COR-L47 (cell line): ENCODE measurements around the gene SDF2L1.
"Not testable (repeated sequence)": the region's sequence is repeated elsewhere in the genome, so short reads cannot be mapped to it uniquely, and the experiment has no call there.

Experiments used
- DNase-seq: peaks from one replicate; lab custom pipeline; 2025; lab: John Stamatoyannopoulos, UW

SDF2L1 gene

DNA sequence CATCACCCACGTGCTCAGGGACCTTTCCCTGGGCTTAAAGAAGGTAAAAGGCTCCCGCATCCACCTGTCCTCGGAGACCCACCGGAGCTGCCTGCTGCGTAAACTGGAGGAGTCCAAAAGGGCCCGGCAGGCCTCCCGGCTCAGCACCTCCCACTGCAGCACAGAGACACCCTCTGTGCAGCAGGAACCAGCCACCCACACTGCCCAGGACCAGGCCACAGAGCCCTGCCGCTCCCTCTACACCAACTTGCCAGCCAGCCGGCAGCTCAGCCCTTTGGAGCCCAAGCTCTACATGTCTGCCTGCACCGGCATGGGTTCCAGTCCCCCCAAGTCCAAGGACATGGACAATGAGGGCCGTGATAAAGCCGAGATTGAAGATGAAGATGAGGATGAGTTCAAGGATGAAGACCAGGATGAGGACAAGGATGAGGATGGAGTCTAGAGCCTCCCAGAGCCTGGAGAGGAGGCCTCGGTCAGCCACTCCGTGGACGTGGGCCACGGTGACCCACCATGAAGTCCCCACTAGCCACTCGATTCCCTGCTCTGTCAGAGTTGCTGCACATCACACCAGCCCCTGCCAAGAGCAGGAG, 5.4 kb upstream of the SDF2L1 start:
- DNase-seq = no peak

DNA sequence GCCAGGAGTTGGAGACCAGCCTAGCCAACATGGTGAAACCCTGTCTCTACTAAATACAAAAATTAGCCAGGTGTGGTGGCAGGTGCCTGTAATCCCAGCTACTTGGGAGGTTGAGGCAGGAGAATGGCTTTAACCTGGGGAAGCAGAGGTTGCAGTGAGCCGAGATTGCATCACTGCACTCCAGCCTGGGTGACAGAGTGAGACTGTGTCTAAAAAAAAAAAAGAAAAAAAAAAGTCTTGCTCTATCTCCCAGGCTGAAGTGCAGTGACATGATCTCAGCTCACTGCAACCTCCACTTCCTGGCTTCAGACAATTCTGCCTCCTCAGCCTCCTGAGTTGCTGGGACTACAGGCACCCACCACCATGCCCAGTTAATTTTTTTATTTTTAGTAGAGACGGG, 4.7 kb upstream of the SDF2L1 start:
- not testable (repeated sequence) for DNase-seq

DNA sequence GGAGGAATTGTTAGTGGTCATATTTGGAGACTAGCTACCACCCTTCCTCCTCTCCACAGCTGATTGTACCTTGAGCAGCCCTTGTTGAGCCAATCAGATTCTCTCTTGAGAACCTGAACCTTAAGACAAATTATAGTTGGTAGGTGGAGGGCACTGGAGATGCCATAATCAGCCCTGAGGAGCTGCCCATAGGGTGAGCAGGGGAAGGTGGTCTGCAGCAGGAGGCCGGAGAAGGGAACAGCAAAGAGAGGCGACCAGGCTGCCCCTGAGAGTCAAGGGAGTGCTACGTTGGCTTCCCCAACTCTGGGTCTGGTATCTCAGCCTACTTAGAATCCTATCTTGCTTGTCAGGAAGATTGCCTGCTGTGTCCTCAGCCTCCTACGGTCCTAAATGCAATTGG, 2.7 kb upstream of the SDF2L1 start:
- DNase-seq = no peak

DNA sequence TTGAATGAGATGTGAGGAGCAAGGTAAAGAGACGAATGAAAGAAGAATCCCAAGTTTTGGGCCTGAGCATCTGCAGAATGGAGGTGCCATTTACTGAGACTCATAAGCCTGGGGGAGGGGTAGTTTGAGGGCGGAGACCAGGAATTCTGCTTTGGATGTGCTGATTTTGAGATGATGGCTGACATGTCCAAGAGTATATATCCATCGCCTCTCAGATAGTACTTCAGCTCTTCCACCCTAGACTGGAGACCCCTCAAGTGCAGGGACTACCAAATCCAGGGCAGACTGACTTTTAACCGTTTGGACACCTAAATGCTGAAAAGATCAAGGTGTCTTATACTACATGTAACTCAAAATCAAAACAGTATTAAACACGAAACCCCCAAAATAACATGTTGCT, 1.3 kb upstream of the SDF2L1 start:
- no peak for DNase-seq

DNA sequence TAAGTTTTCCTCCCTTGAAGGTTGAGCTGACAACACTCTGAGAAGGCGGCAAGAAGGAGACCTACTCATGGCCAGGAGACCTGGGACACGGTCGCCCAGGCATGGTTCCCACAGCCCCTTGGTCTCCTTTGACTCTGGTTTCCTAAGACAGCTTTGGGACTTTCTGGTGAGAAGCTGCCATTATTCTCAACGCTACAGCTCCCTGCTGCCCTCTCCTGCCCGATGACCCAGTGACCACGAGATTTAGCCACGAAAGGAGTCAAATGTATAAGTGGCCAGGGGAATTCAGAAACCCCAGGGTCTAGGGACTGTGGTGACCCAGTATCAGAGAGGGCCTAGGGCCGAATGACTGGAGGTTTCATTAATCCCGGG, 699 bp upstream of the SDF2L1 start:
- no peak for DNase-seq

DNA sequence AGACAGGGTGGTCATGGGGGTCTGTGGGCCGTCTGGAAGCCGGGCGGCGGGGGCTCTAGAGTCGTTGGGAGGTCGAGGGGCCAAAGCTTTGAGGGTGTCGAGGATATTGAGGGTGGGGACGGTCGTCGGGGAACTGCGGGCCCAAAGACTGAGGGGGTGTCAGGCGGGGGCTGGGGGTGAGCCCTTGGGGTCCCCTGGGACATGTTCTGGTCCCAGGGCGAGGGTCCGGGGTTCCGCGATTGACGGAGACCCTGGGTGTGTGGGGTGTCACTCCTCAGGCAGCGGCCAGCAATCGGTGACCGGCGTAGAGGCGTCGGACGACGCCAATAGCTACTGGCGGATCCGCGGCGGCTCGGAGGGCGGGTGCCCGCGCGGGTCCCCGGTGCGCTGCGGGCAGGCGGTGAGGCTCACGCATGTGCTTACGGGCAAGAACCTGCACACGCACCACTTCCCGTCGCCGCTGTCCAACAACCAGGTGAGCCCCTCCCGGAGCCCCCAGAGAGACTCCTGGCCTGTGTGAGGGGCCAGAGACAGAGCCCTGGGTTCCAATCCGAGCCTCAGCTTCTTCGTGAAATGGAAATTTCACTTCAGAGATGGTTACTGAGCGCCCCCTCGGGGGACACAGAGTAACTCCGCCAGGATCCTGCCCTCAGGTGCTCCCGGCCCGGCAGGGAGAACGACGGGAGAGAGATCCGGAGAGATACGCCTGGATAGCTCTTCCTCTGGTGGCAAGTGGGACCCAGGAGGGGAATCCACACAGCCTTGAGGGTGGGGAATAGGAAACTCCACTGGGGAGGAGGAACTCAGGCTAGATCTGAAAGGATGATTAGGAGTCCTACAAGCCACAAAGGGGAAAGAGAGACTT, 714 bp downstream of the SDF2L1 start:
- peak; percentile 80 for DNase-seq

DNA sequence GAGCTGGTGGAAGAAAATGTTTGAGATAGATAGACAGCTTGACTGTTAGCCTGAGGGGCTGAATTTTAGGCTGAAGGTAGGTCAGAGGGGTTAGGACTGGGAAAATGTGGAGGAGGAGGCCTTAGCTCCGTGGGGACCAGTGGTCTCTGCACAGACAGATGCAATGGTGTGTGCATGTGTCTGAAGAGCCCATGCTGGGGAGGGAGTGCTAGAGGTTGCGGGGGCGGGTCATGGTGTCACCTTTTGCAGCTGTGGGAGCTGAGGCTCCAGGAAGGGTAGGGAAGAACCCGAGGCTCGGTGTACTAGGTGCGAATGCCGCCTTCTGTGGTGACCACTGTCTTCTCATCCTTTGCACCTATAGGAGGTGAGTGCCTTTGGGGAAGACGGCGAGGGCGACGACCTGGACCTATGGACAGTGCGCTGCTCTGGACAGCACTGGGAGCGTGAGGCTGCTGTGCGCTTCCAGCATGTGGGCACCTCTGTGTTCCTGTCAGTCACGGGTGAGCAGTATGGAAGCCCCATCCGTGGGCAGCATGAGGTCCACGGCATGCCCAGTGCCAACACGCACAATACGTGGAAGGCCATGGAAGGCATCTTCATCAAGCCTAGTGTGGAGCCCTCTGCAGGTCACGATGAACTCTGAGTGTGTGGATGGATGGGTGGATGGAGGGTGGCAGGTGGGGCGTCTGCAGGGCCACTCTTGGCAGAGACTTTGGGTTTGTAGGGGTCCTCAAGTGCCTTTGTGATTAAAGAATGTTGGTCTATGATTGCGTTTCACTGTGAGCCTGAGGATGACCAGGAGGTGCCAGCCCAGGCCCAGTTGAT, 1.6 kb downstream of the SDF2L1 start:
- no peak for DNase-seq

DNA sequence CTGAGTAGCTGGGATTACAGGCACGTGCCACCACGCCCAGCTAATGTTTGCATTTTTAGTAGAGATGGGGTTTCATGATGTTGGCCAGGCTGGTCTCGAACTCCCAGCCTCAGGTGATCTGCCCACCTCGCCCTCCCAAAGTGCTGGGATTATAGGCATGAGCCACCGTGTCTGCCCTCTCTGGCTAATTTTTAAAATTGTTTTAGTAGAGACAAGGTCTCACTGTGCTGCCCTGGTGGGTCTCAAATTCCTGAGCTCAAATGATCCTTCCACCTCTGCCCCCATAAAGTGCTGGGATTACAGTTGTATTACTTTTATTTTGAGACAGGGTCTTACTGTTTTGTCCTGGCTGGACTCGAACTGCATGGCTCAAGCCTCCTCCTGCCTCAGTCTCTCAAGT, 3.4 kb downstream of the SDF2L1 start:
- not testable (repeated sequence) for DNase-seq

DNA sequence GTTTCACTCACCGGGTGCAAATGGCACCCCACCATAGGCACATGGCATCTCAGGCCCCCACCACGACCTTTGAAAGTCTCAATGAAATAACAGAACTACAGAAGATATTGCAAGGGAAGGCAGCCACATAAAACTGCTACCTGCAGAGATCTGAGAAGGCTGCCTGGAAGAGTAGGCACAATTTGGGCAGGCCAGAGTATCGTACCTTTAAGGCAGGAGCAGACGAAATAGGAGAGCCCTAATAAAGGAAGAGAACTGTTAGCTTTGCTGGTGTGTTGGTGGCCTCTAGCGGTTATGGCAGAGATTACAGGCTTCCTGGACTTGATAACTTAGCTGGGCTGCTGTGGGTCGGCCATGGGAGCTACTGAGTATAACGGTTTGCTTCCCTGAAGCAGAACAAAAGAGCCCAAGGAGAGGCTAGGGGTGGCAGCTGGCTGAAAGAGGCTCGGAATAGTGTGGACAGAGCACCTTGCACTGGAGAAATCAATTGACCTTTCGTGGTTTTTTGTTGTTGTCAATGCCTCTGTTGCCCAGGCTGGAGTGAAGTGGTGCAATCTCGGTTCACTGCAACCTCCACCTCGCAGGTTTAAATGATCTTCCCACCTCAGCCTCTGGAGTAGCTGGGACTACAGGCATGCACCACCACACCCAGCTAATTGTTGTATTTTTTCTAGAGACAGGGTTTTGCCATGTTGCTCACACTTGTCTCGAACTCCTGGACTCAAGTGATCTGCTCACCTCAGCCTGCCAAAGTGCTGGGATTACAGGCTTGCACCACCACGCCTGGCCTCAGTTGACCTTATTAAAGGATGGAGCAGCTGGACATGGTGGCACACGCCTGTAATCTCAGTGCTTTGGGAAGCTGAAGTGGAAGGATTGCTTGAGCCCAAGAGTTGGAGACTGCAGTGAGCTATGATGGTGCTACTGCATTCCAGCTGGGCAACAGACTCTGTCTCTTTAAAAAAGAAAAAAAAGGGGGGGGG, 4.8 kb downstream of the SDF2L1 start:
- peak; percentile 74 for DNase-seq

DNA sequence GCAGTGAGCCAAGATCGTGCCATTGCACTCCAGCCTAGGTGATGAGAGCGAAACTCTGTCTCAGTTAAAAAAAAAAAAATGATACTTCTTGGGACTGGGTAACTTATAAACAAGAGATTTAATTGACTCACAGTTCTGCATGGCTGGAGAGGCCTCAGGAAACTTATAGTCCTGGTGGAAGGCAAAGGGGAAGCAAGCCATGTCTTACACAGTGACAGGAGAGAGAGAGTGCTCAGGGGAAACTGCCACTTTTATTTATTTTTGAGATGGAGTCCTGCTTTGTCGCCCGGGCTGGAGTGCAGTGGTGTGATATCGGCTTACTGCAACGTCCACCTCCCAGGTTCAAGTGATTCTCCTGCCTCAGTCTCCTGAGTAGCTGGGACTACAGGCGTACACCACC, 8.2 kb downstream of the SDF2L1 start:
- DNase-seq = no peak

DNA sequence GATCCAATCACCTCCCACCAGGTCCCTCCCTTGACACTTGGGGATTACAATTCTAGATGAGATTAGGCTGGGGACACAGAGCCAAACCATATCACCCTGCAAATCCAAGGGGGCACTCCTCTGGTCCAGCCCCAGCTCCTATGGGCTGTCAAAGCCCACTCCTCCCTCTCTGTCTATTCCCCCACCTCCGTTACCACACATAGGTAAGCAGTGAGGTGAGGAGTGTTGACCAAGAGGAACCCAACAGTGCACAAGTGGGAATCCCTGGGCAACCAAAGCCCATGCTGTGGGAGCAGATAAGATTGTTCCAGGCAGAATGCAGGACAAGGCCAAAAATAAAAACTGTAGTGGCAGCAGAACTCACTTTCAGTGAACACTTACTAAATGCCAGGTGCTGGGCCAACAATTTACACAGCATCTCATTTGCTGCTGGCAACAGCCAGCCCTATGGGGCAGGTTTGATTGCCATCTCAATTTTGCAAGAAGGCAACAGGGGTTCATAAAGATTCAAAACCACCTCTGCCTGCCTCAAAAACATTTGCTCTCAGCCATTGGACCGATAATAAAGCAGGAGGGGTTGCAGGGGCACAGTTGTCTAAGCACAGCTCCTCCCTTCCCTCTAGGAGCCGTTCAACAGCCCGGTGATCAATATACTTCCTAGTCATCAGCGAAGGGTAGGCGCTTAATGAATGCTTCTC, 8.9 kb downstream of the SDF2L1 start:
- DNase-seq = peak; percentile 22

DNA sequence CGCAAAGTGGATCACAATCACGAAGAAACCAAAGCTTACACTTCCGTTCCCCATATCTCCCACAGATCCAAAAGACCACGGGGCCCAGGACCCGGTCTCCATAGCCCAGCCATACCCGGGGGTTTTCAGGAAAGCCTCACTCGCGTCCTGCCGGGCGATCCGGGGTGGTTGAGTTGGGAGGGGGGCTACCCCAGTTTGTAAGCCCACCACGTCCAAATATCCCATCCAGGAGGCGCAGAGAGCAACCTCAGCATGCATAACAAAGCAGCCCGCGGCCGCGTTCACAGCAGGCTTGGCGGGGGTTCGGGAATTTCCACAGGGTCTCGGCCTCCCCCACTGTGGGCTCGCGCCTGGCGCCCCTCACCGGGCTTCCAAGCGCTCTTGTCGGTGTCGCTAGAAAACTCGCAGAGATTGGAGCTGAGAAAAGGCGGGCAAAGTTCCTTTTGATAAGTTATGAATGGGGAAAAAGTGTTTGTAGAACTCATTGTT, 9.5 kb downstream of the SDF2L1 start:
- DNase-seq = no peak

DNA sequence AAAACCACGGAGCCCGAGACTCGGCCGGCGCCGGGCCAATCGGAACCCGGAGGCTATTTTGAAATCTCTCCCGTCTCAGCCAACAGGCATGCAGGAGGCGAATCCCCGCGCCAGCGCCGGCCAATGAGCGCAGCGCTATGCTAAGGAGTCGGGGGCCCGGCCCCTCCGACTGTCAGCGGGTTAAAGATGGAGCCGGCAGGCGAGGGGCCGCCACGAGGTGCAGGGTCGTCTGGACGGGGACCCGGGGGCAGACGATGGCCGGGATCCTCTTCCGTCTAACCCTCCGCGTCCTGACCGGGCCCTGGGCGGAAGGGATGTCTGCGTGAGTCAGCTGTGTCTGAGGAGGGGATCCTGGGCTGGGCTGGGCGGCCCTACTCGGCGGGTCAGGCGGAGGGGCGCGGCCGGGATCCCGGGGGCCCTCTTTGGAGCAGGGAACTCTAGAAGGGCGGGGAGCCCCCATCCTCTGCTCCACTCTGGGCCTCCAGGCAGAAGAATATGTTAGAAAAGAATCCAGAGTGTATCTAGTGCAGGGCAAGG, 10.0 kb downstream of the SDF2L1 start:
- peak; percentile 93 for DNase-seq

DNA sequence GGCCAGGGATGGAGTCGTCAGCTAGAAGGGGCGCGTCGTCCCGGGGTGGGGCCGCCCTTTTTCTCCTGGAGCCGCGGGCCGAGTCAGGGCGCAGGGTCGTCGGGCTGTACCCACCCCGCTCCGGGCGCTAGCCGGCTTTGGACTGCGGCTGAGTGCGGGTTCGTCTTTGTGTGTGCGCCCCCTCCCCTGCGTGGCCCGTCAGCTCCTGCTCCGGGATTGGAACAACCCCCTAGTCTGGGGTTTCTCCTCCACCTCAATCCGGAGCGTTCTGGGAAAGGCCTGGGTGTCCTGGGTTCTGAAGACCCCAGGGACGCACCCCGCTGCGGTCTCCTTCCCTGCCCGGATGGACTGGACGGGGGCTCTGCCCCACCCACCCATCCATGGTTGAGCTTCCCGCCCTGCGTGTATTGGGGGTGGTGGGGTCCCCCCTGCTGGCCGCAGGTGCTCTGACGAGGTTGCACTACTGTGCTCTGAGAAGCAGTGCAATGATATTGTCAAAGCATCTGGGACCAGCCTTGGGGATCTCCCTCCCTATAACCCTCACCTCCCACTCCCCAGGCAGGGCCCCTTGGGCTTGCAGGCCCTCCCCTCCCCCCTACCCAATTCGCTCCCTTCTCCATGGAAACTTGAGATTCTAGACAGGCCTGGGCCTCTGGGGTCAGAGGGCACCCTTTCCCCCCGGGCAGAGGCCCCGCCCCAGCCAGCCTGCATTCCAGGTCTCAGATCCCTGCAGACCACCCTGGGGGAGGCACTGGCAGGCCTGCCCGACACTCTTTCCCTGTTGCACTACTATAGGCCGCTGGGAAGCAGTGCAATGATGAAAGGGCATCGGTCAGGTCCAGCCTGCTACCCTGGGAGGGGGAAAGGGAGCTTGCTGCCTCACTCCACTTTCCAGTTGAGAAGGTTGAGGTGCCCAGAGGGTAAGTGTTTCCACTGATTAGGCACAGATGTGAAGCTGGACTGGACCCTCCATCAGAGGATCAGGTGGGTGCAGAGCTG, 10.7 kb downstream of the SDF2L1 start:
- peak; percentile 16 for DNase-seq

DNA sequence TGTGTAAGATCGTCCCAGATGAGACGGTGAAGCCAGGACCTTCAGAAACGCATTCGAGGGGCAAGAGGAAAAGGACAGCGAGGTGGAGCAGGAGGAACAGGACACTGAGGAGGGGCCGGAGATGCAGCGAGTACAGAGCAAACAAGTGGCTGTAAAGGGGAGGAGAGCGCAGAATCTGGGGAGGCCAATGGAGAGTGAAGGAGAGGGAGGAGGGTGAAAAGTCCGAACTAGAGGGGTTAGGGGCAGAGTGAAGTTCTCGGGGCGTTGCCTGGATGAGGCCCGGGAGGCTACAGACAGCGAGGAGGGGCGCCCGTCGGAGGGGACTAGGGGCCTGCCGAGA, 14.9 kb downstream of the SDF2L1 start:
- no peak for DNase-seq

DNA sequence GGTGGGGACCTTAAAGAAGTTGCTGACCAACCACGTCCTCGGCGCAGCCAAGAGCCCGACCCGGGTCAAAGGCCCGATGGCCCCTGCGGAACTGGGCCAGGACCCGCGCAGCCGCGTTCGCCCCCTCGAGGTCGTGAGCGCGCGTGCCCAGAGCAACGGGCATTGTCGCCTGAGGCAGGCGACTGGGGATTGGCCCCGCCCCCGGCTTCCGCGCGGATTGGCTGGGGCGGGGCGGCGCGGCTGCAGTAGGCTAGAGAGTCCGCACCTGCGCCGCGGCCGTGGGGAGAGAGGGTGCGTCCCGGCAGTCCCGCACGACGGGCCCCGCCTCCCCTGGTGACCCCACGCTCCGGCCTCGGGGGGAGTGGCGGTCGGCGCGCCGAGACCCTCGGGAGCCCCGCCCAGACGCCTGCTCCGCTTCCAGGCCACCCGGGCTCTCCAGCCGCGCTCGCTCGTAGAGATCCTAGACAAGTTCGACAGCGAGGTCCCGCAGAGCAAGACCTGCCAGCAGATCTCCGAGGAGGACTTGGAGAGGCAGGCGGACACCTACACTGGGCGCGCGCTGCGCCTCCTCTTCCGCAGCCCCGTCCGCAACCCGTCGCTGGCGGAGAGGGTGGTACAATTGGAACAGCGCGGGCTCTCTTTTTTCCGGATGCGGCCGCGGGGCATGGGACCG, 15.4 kb downstream of the SDF2L1 start:
- DNase-seq = peak; percentile 89

DNA sequence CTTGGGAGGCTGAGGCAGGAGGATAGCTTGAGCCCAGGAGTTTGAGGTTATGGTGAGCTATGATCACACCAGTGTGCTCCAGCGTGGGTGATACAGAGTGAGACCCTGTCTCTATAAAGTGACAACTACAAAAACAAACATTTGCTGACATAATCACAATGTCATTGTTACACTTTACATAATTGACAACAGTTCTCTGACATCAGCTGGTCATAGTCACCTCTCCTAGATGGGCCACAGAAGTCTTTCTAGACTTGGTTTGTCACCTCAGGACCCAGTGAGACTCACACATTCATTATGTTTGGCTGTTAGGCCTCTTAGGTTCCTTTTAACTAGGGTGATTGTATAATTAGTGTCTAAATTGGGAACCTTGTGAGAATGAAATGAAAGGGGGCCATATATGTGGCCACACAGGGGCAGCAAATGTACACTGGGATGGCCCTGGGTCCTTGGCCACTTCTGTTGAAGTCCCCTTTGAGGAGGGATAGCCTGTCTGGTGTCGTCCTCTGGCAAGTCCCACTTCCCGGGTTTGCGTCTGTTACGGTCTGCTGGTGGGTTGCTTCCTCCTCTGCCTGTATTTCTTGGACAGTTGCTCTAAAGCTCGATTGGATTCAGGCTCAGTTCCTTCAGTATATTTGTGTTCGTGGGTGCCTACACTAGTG, 17.9 kb downstream of the SDF2L1 start:
- no peak for DNase-seq

DNA sequence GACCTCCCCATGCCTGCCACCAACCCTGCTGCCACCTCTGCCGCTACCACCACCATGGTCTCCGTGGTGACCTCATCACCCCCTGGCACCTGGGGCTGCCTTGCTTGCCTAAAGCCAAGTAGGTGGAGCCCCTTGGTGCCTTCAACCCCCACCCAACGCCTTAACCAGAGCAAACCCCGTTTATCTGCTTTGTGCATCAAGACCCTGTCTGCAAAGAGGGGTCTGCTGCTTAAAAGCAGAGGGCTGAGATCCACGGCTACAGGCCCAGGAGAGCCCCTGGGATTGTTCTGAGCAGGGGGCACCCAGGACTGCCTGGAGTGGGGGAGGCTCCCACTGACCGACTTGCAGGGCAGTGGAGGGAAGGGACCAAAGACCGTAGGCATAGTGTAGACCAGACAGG, 18.8 kb downstream of the SDF2L1 start:
- DNase-seq = no peak
